Breast epithelium (tissue), 3 donors: ENCODE results near the gene NCSTN.

Experiments used
- POLR2AphosphoS5 ChIP-seq, 3 donors: sonication (generic); formaldehyde crosslinking; IDR thresholded peaks; one replicate each; pipeline ENCODE4 v1.6.1; 2017; ENCODE audit warnings: antibody characterized with exemption in 3 of 3
- TF ChIP-seq, protein P1 (sequence below), 3 donors: fragments of 450-650 bp; IDR thresholded peaks; one replicate each; pipeline ENCODE4 v1.5.1; 2016 to 2017; ENCODE audit warnings: antibody characterized with exemption in 3 of 3, mild to moderate bottlenecking in 3 of 3, moderate library complexity in 3 of 3

DNA sequence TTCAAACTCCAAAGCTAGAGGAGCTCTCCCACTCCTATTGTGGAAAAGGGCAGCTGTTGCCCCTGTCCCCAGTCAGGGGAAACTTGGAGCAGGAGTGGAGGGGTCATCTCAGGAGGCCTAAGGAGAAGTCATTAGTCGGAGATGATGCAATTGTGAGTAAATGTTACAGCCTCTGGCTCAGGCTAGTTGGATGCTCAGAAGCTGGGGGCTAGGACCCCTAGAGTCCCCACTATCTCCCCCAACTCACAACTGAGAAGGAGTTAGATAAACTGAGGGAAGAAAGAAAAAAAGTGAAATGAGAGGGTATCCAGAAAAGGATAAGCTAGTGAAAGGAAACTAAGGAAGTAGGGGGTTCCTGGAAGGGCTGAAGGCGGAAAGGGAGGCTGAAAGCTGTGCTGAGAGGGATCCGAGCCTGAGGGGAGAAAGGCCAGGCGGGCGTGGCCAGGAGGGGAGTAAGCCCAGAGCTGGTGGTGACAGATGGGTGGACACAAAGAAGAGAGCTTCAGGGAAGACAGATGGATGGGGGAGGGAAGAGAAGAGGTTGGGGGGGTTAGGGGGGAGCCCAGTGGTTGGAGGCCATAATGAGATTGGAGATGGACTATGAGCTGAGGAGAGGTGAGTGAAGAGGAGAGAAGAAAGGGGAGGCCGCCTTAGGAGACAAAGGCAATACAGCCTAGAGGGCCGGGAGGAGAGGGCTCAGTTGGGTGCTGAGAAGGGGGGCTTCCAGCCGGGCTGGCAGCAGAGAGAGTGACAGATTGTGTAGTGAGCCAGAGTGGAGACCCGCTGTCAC, 19.2 kb downstream of the NCSTN start:
- TF ChIP-seq, protein P1, sequence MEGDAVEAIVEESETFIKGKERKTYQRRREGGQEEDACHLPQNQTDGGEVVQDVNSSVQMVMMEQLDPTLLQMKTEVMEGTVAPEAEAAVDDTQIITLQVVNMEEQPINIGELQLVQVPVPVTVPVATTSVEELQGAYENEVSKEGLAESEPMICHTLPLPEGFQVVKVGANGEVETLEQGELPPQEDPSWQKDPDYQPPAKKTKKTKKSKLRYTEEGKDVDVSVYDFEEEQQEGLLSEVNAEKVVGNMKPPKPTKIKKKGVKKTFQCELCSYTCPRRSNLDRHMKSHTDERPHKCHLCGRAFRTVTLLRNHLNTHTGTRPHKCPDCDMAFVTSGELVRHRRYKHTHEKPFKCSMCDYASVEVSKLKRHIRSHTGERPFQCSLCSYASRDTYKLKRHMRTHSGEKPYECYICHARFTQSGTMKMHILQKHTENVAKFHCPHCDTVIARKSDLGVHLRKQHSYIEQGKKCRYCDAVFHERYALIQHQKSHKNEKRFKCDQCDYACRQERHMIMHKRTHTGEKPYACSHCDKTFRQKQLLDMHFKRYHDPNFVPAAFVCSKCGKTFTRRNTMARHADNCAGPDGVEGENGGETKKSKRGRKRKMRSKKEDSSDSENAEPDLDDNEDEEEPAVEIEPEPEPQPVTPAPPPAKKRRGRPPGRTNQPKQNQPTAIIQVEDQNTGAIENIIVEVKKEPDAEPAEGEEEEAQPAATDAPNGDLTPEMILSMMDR (IDR thresholded peaks at IDR 0.05), result no peak
- TF ChIP-seq POLR2AphosphoS5 (IDR thresholded peaks at IDR 0.05), result no peak
